SK-N-SH (cell line): ENCODE data around the gene LPO. TPM values are rescaled to one million over a fixed set of nuclear protein-coding genes. Genes with fewer than 3 reads are reported as not detected.
A peak's percentile ranks its signal among the peaks of the same experiment; 100 is the strongest.

Experiments used
- CTCF ChIA-PET: fragments of 300-600, 350-600 bp; formaldehyde crosslinking; extraction: SDS; loops from one replicate; lab custom pipeline; 2021; lab: Yijun Ruan, JAX
- POLR2A ChIA-PET: fragments of 350-600 bp; sonication (Branson Sonifier 250); formaldehyde crosslinking; extraction: SDS; loops from one replicate; lab custom pipeline; 2020; ENCODE audit warnings: antibody characterized with exemption, inconsistent platforms; lab: Yijun Ruan, JAX
- DNase-seq: peaks from one replicate; pipeline ENCODE4 v3.0.0; 2012
- H2AFZ ChIP-seq: fragments of 200-600 bp; sonication (generic); 2 replicates; pipeline ENCODE4 v1.8.1; 2016; ENCODE audit warnings: antibody characterized with exemption, mild to moderate bottlenecking, low read depth
- H3F3A ChIP-seq: fragments of 200-600 bp; sonication (generic); replicated peaks from 2 replicates; pipeline ENCODE3; 2016; ENCODE audit warnings: antibody characterized with exemption, mild to moderate bottlenecking; ENCODE audit not compliant: insufficient read depth
- H3K27ac ChIP-seq, 2 experiments: fragments of 200-500 bp in 1 of 2; fragments of 200-600 bp in 1 of 2; sonication (Bioruptor generic) in 1 of 2; sonication (generic), shearing (Covaris generic) in 1 of 2; 2 replicates each; pipeline versions ENCODE4 v1.5.1 to v1.6.1; 2014 to 2016; ENCODE audit warnings: low read depth in 2 of 2, inconsistent platforms in 1 of 2, low read length in 1 of 2, mild to moderate bottlenecking in 1 of 2, mixed read lengths in 1 of 2
- H3K27me3 ChIP-seq: fragments of 200-600 bp; sonication (generic), shearing (Covaris generic); 2 replicates; pipeline ENCODE4 v1.6.1; 2016; ENCODE audit warnings: mixed run types; ENCODE audit not compliant: insufficient read depth
- H3K36me3 ChIP-seq, 2 experiments: fragments of 200-500 bp in 1 of 2; fragments of 200-600 bp in 1 of 2; sonication (Bioruptor generic) in 1 of 2; sonication (generic) in 1 of 2; replicated peaks in 1 of 2; 2 replicates each; pipeline versions ENCODE3 to v1.5.1; 2014 to 2016; ENCODE audit warnings: low read length in 1 of 2, mild to moderate bottlenecking in 1 of 2; ENCODE audit not compliant: insufficient read depth in 2 of 2, control insufficient read depth in 1 of 2
- H3K4me1 ChIP-seq, 2 experiments: fragments of 200-500 bp in 1 of 2; fragments of 200-600 bp in 1 of 2; sonication (Bioruptor generic) in 1 of 2; sonication (generic), shearing (Covaris generic) in 1 of 2; 2 replicates each; pipeline versions ENCODE4 v1.5.1 to v1.6.1; 2014 to 2016; ENCODE audit warnings: low read depth in 1 of 2, low read length in 1 of 2, mixed run types in 1 of 2; ENCODE audit not compliant: insufficient read depth in 2 of 2, control insufficient read depth in 1 of 2
- H3K4me2 ChIP-seq: fragments of 200-600 bp; sonication (generic), shearing (Covaris generic); 2 replicates; pipeline ENCODE4 v1.6.1; 2017; ENCODE audit warnings: mixed run types
- H3K4me3 ChIP-seq, 2 experiments: fragments of 200-500 bp in 1 of 2; fragments of 200-600 bp in 1 of 2; sonication (Bioruptor generic) in 1 of 2; sonication (generic), shearing (Covaris generic) in 1 of 2; 2 replicates each; pipeline versions ENCODE4 v1.5.1 to v1.8.1; 2014 to 2016; ENCODE audit warnings: low read depth in 2 of 2, inconsistent platforms in 1 of 2, low read length in 1 of 2, mild to moderate bottlenecking in 1 of 2, mixed read lengths in 1 of 2, moderate library complexity in 1 of 2
- H3K79me2 ChIP-seq: fragments of 200-600 bp; sonication (generic); 2 replicates; pipeline ENCODE4 v1.8.1; 2017; ENCODE audit warnings: mild to moderate bottlenecking; ENCODE audit not compliant: insufficient read depth
- H3K9ac ChIP-seq: fragments of 200-600 bp; sonication (generic); 2 replicates; pipeline ENCODE4 v1.6.1; 2017; ENCODE audit warnings: mixed run types
- H3K9me2 ChIP-seq: fragments of 200-600 bp; sonication (generic); 2 replicates; pipeline ENCODE4 v1.6.1; 2017; ENCODE audit warnings: mixed run types
- H3K9me3 ChIP-seq: fragments of 200-600 bp; sonication (generic); 2 replicates; pipeline ENCODE4 v1.6.1; 2017; ENCODE audit warnings: mixed run types, mild to moderate bottlenecking, moderate library complexity
- H4K20me1 ChIP-seq: fragments of 200-600 bp; sonication (generic); 2 replicates; pipeline ENCODE4 v1.6.1; 2017; ENCODE audit warnings: mild to moderate bottlenecking, mixed run types; ENCODE audit not compliant: insufficient read depth
- CHD2 ChIP-seq: fragments of 150-350 bp; IDR thresholded peaks from 2 replicates; pipeline ENCODE4 v1.6.1; 2018; ENCODE audit warnings: low read length; ENCODE audit not compliant: partially characterized antibody
- ELF1 ChIP-seq: IDR thresholded peaks from 2 replicates; pipeline ENCODE4 v1.4.0; 2012
- EP300 ChIP-seq, 2 experiments: IDR thresholded peaks; 2 replicates each; pipeline versions ENCODE4 v1.4.0 to v1.6.1; 2012; ENCODE audit warnings: borderline replicate concordance in 1 of 2, low read depth in 1 of 2, low read length in 1 of 2
- EZH2phosphoT487 ChIP-seq: fragments of 200-600 bp; sonication (generic); IDR thresholded peaks from 2 replicates; pipeline ENCODE4 v1.6.1; 2017; ENCODE audit warnings: low read depth, mixed run types, mild to moderate bottlenecking, antibody characterized with exemption, moderate library complexity, borderline replicate concordance
- FOSL2 ChIP-seq: IDR thresholded peaks from 2 replicates; pipeline ENCODE4 v1.4.0; 2012; ENCODE audit warnings: low read depth, mild to moderate bottlenecking, moderate library complexity, borderline replicate concordance
- FOXJ3 ChIP-seq: sonication (generic); formaldehyde crosslinking; IDR thresholded peaks from 2 replicates; pipeline ENCODE4 v1.5.1; 2020; ENCODE audit warnings: mild to moderate bottlenecking, missing genetic modification reagents
- GABPA ChIP-seq: IDR thresholded peaks from 2 replicates; pipeline ENCODE4 v1.4.0; 2012; ENCODE audit warnings: low read depth, mild to moderate bottlenecking
- GATA2 ChIP-seq: sonication (generic); formaldehyde crosslinking; IDR thresholded peaks from 2 replicates; pipeline ENCODE4 v1.5.0; 2020; ENCODE audit warnings: mild to moderate bottlenecking, missing genetic modification reagents
- MEF2A ChIP-seq: IDR thresholded peaks from 2 replicates; pipeline ENCODE4 v1.4.0; 2012; ENCODE audit warnings: low read depth, borderline replicate concordance
- NFIC ChIP-seq: IDR thresholded peaks from 2 replicates; pipeline ENCODE4 v1.4.0; 2012; ENCODE audit warnings: borderline replicate concordance
- POLR2AphosphoS5 ChIP-seq: IDR thresholded peaks from 2 replicates; pipeline ENCODE4 v1.6.1; 2012; ENCODE audit warnings: low read depth, low read length
- RCOR1 ChIP-seq: fragments of 150-350 bp; IDR thresholded peaks from 2 replicates; pipeline ENCODE4 v1.6.1; 2017; ENCODE audit warnings: antibody characterized with exemption, low read length
- RFX5 ChIP-seq: IDR thresholded peaks from 2 replicates; pipeline ENCODE4 v1.6.1; 2012; ENCODE audit warnings: mild to moderate bottlenecking, improper control_type of control experiment, low read length
- RXRA ChIP-seq: IDR thresholded peaks from 2 replicates; pipeline ENCODE4 v1.4.0; 2012; ENCODE audit warnings: low read depth, mild to moderate bottlenecking, borderline replicate concordance
- SIN3A ChIP-seq: IDR thresholded peaks from 2 replicates; pipeline ENCODE4 v1.6.1; 2012; ENCODE audit warnings: low read depth, mild to moderate bottlenecking, low read length, moderate library complexity, borderline replicate concordance
- SMC3 ChIP-seq: IDR thresholded peaks from 2 replicates; pipeline ENCODE4 v1.6.1; 2012; ENCODE audit warnings: low read depth, low read length, improper control_type of control experiment
- TEAD4 ChIP-seq: IDR thresholded peaks from 2 replicates; pipeline ENCODE4 v1.4.0; 2012; ENCODE audit warnings: mild to moderate bottlenecking, borderline replicate concordance; ENCODE audit not compliant: insufficient read depth
- USF1 ChIP-seq: IDR thresholded peaks from 2 replicates; pipeline ENCODE4 v1.4.0; 2012; ENCODE audit warnings: low read depth, borderline replicate concordance
- WGBS: methylation state at CpG from one replicate; pipeline ENCODE4 v1.1.6; 2017; ENCODE audit warnings: low lambda C conversion rate; 5-methylcytosine and 5-hydroxymethylcytosine counted together
- polyA plus RNA-seq, 3 experiments: library from polyadenylated mRNA; depleted of rRNA; stranded (reverse); fragments of >200 nt; gene quantifications; 2 replicates each; pipeline ENCODE4 v1.2.3, GENCODE V29; 2012
- TF ChIP-seq, protein P1 (sequence below): fragments of 150-350 bp; IDR thresholded peaks from 2 replicates; pipeline ENCODE4 v1.6.1; 2016; ENCODE audit warnings: mild to moderate bottlenecking, low read depth, low read length
- TF ChIP-seq, protein P2 (sequence below): IDR thresholded peaks from 2 replicates; pipeline ENCODE4 v1.4.0; 2012; ENCODE audit warnings: low read depth, borderline replicate concordance
- TF ChIP-seq, protein P3 (sequence below): fragments of 150-350 bp; IDR thresholded peaks from 2 replicates; pipeline ENCODE4 v1.6.1; 2017; ENCODE audit warnings: antibody characterized with exemption, low read length, low read depth, borderline replicate concordance

The LPO gene
- polyA plus RNA-seq, 1 of the 3 experiments (the other 2 are of a cell fraction): not detected

DNA sequence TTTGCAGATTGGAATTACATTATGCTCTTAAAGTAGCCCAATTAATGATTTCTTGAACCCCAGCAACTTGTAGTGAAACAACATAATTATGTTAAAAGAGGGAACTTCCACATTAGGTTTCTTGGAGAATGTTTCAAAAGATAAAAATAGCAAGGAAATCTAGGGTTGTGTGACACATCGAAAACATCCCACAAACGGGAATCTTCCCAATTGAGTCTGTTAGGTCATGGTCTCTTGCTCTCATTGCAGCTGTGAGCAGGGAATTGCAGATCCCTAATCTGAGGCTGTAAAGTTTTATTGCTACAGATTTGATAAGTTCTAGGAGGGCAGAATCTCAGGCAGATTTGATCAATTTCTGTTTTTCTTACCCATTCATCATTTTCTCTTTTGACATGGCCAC, 6.7 kb upstream of the LPO start:
- no peaks in the 10 kb centered on the region for H3K9me2 ChIP-seq
- H3K27me3 ChIP-seq: peaks cover 20% of the 10 kb centered on the region
- no peaks in the 10 kb centered on the region for H3K9me3 ChIP-seq
- POLR2A ChIA-PET: no interaction called here
- DNase-seq: no peak
- H3K79me2 ChIP-seq: no peaks in the 10 kb centered on the region
- no peaks in the 10 kb centered on the region for H3F3A ChIP-seq
- no peak overlapping the region for H3K9ac ChIP-seq
- H3K4me2 ChIP-seq: no peak overlapping the region
- no peaks in the 10 kb centered on the region for H3K36me3 ChIP-seq
- CTCF ChIA-PET: interaction anchor here (0.8 to 4.0 kb wide), 7 partner anchors 10 to 217 kb away, joined by 3 to 33 read pairs (median 4); partner anchors contain the start of gene MKS1
- TF ChIP-seq NFIC (no peak), POLR2AphosphoS5 (no peak), RCOR1 (no peak), ELF1 (no peak), TEAD4 (no peak), EZH2phosphoT487 (no peak), SIN3A (no peak), FOSL2 (no peak), GABPA (no peak), RXRA (no peak), GATA2 (CRISPR knock-in tag) (no peak), EP300 (IDR thresholded peaks at IDR 0.05; ENCODE audit: borderline replicate concordance in 1 of 2, low read depth in 1 of 2, low read length in 1 of 2) (no peak)
- TF ChIP-seq, protein P1, sequence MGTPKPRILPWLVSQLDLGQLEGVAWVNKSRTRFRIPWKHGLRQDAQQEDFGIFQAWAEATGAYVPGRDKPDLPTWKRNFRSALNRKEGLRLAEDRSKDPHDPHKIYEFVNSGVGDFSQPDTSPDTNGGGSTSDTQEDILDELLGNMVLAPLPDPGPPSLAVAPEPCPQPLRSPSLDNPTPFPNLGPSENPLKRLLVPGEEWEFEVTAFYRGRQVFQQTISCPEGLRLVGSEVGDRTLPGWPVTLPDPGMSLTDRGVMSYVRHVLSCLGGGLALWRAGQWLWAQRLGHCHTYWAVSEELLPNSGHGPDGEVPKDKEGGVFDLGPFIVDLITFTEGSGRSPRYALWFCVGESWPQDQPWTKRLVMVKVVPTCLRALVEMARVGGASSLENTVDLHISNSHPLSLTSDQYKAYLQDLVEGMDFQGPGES: no peak
- H4K20me1 ChIP-seq: no peaks in the 10 kb centered on the region
- no peak overlapping the region for H3K4me3 ChIP-seq
- no peaks in the 10 kb centered on the region for H3K4me1 ChIP-seq
- 39% methylated on average over 2 of the region's 2 CpGs for WGBS
- H3K27ac ChIP-seq: no peak overlapping the region
- H2AFZ ChIP-seq: 0 out of 2 replicates have a peak overlapping the region, but pooled peaks have one; percentile 9

DNA sequence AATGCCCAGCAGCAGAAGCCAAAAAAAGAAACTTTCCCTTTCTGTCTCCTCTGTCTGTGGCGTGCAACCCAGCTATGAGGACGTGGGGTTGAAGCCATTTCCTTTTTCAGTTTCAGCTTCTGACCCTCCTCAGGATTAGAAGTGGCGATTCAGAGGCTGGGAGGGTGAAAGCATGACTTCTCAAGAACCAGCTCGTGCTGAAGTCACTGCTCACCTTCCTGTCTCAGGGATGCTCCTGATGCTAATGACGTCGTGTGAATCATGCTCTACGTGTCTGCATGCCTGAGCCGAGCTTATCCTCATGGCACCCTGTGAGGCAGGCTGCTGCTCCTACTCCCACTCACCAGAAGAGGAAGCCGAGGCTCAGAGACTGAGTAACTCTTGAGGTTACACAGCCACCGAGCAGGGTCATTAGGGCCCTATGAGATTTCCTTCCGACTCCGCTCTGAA, 5.7 kb upstream of the LPO start:
- CTCF ChIA-PET: interaction anchor here (1.1 to 4.0 kb wide), 3 partner anchors 13 to 32 kb away, joined by 3 to 33 read pairs (median 7); partner anchors contain the start of gene MKS1

More for the DNA sequence above, 5.7 kb upstream of the LPO start:
- Histone ChIP-seq H3F3A (no peaks in the 10 kb centered on the region), H2AFZ (peak overlapping the region; percentile 15; the same call in 1 of the 2 replicates), H3K27ac (no peak overlapping the region), H3K4me1 (no peaks in the 10 kb centered on the region), H3K79me2 (no peaks in the 10 kb centered on the region), H3K4me3 (no peak overlapping the region), H3K36me3 (no peaks in the 10 kb centered on the region), H3K9me3 (no peaks in the 10 kb centered on the region), H3K27me3 (peaks cover 30% of the 10 kb centered on the region), H3K9me2 (no peaks in the 10 kb centered on the region), H3K9ac (no peak overlapping the region), H3K4me2 (no peak overlapping the region), H4K20me1 (no peaks in the 10 kb centered on the region)
- no peak for DNase-seq
- TF ChIP-seq CHD2: no peak
- TF ChIP-seq TEAD4: no peak
- TF ChIP-seq RFX5: no peak
- TF ChIP-seq USF1: no peak
- TF ChIP-seq GABPA: no peak
- TF ChIP-seq, protein P2, sequence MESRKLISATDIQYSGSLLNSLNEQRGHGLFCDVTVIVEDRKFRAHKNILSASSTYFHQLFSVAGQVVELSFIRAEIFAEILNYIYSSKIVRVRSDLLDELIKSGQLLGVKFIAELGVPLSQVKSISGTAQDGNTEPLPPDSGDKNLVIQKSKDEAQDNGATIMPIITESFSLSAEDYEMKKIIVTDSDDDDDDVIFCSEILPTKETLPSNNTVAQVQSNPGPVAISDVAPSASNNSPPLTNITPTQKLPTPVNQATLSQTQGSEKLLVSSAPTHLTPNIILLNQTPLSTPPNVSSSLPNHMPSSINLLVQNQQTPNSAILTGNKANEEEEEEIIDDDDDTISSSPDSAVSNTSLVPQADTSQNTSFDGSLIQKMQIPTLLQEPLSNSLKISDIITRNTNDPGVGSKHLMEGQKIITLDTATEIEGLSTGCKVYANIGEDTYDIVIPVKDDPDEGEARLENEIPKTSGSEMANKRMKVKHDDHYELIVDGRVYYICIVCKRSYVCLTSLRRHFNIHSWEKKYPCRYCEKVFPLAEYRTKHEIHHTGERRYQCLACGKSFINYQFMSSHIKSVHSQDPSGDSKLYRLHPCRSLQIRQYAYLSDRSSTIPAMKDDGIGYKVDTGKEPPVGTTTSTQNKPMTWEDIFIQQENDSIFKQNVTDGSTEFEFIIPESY: no peak
- no peak for TF ChIP-seq RXRA
- TF ChIP-seq FOXJ3 (CRISPR knock-in tag): no peak
- TF ChIP-seq ELF1: no peak
- no peak for TF ChIP-seq GATA2 (CRISPR knock-in tag)
- no peak for TF ChIP-seq MEF2A
- TF ChIP-seq, protein P3, sequence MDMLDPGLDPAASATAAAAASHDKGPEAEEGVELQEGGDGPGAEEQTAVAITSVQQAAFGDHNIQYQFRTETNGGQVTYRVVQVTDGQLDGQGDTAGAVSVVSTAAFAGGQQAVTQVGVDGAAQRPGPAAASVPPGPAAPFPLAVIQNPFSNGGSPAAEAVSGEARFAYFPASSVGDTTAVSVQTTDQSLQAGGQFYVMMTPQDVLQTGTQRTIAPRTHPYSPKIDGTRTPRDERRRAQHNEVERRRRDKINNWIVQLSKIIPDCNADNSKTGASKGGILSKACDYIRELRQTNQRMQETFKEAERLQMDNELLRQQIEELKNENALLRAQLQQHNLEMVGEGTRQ: no peak
- TF ChIP-seq SMC3: no peak
- 44% methylated on average over 12 of the region's 12 CpGs for WGBS
- POLR2A ChIA-PET: no interaction called here
